ENCODE data around the gene CDC73. TPM values are rescaled to one million over a fixed set of nuclear protein-coding genes. Genes with fewer than 3 reads are reported as not detected.
A peak's percentile ranks its signal among the peaks of the same experiment; 100 is the strongest.

Gene CDC73
- total RNA-seq, 1 experiment from 2014 or later: 62.5 TPM

- no peaks in the 10 kb centered on the region for H3K27me3 ChIP-seq (ENCODE audit: insufficient read depth, low read length)
- no peak overlapping the region for H3K4me2 ChIP-seq (ENCODE audit: insufficient read depth, insufficient read length, low read length)
- H3K27ac ChIP-seq (ENCODE audit: insufficient read length, low read depth, low read length): no peak overlapping the region
- H3K23ac ChIP-seq (ENCODE audit: insufficient read length, low read depth, low read length): no peak overlapping the region
- H3K79me1 ChIP-seq (ENCODE audit: insufficient read depth, low read depth, low read length, poor library complexity, severe bottlenecking): no peaks in the 10 kb centered on the region
- peaks cover 7 to 10% of the 10 kb centered on the region in 2 experiments for H3K4me1 Mint-ChIP-seq
- H3K14ac ChIP-seq (ENCODE audit: insufficient read depth, low read length): no peak overlapping the region
- H3K9me3 ChIP-seq (ENCODE audit: control insufficient read depth, low read depth, low read length): no peaks in the 10 kb centered on the region
- H3K18ac ChIP-seq (ENCODE audit: insufficient read length, low read depth, low read length): no peak overlapping the region
- no peak overlapping the region for H2BK12ac ChIP-seq (ENCODE audit: insufficient read length, low read depth, low read length)
- H3K23me2 ChIP-seq (ENCODE audit: insufficient read length, low read depth, low read length, poor library complexity, severe bottlenecking): no peaks in the 10 kb centered on the region
- no peak overlapping the region for H3K4ac ChIP-seq (ENCODE audit: low read depth, low read length)
- H2BK15ac ChIP-seq (ENCODE audit: low read depth, low read length): no peak overlapping the region
- no peaks in the 10 kb centered on the region for H3K79me2 ChIP-seq (ENCODE audit: insufficient read depth, low read length)
- no peak overlapping the region for H3T11ph ChIP-seq (ENCODE audit: low read length)
- no peaks in the 10 kb centered on the region for H3K27me3 Mint-ChIP-seq (ENCODE audit: low read depth)
- H2BK5ac ChIP-seq (ENCODE audit: insufficient read length, low read length): no peak overlapping the region
- no peak overlapping the region for H2BK120ac ChIP-seq (ENCODE audit: low read depth, low read length, poor library complexity, severe bottlenecking)
- H2AK5ac ChIP-seq (ENCODE audit: insufficient read length, low read length): no peak overlapping the region
- peak overlapping the region; percentile 33 for H3K9ac ChIP-seq (ENCODE audit: extremely low read depth, insufficient read length, low read length)
- H3K4me3 Mint-ChIP-seq: no peak overlapping the region
- TF ChIP-seq CTCF (conservative IDR thresholded peaks at IDR 0.05): no peak
- H4K5ac ChIP-seq (ENCODE audit: insufficient read length, low read depth, low read length): no peak overlapping the region
- no peak overlapping the region for H2BK20ac ChIP-seq (ENCODE audit: low read depth, low read length, poor library complexity, severe bottlenecking)
- H2AFZ ChIP-seq (ENCODE audit: low read length): no peak overlapping the region
- H3K56ac ChIP-seq (ENCODE audit: insufficient read length, low read depth, low read length): no peak overlapping the region
- H4K8ac ChIP-seq (replicated peaks; ENCODE audit: insufficient read length, low read depth, low read length): no peak overlapping the region
- H4K20me1 ChIP-seq (ENCODE audit: control insufficient read depth, insufficient read depth, insufficient read length): no peaks in the 10 kb centered on the region
- no peak overlapping the region for H4K91ac ChIP-seq (ENCODE audit: insufficient read length, low read depth, low read length)
- DNase-seq: no peak
- no peaks in the 10 kb centered on the region for H3K9me3 Mint-ChIP-seq
- WGBS (ENCODE audit: extremely low coverage, insufficient read length, low lambda C conversion rate): no CpG with 5 or more reads among the region's 3 CpGs
- H3K27ac Mint-ChIP-seq: peak overlapping the region in 2 of 3 experiments; percentile 17 to 18; a peak in 2 of 7 replicates
- peaks cover 41 to 61% (median 61%) of the 10 kb centered on the region in 3 experiments; a peak in 6 of 7 replicates for H3K36me3 Mint-ChIP-seq (ENCODE audit: insufficient read depth in 1 of 3, low read depth in 3 of 3)
- H3K4me1 ChIP-seq (ENCODE audit: insufficient read depth, low read length): peaks cover 4% of the 10 kb centered on the region; the same call in 1 of the 2 replicates
Observed at GRCh38 chr1:193141804-193142203, 20.0 kb downstream of the CDC73 start.

Measured in H9 (cell line).